ENCODE results near the gene MTNR1B.

DNA sequence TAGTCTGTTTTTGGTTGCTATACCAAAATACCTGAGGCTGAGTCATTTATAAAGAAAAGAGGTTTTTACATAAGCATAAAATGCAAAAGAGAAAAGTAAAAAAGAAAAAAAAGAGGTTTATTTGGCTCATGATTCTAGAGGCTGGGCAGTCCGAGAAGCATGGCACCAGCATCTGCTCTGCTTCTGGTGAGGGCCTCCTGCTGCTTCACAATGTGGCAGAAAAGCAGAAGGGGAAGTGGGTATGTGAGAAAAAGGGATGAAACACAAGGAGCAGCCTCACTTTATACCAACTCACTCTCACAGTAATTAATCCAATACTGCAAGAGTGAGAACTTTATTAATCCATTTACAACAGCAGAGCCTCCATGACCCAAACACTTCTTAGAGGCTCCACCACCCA is 47.1 kb downstream of the MTNR1B start:
- TF ChIP-seq POLR2A (IDR thresholded peaks at IDR 0.05) = no peak
- TF ChIP-seq, protein P1, sequence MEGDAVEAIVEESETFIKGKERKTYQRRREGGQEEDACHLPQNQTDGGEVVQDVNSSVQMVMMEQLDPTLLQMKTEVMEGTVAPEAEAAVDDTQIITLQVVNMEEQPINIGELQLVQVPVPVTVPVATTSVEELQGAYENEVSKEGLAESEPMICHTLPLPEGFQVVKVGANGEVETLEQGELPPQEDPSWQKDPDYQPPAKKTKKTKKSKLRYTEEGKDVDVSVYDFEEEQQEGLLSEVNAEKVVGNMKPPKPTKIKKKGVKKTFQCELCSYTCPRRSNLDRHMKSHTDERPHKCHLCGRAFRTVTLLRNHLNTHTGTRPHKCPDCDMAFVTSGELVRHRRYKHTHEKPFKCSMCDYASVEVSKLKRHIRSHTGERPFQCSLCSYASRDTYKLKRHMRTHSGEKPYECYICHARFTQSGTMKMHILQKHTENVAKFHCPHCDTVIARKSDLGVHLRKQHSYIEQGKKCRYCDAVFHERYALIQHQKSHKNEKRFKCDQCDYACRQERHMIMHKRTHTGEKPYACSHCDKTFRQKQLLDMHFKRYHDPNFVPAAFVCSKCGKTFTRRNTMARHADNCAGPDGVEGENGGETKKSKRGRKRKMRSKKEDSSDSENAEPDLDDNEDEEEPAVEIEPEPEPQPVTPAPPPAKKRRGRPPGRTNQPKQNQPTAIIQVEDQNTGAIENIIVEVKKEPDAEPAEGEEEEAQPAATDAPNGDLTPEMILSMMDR (IDR thresholded peaks at IDR 0.05) = no peak

Data from lower leg skin (tissue), 3 donors.